ENCODE results near the gene APOC4. TPM values are rescaled to one million over a fixed set of nuclear protein-coding genes. Genes with fewer than 3 reads are reported as not detected.
A peak's percentile ranks its signal among the peaks of the same experiment; 100 is the strongest.

The APOC4 gene
- total and polyA plus RNA-seq, 5 experiments from 2014 or later, result not detected

DNA sequence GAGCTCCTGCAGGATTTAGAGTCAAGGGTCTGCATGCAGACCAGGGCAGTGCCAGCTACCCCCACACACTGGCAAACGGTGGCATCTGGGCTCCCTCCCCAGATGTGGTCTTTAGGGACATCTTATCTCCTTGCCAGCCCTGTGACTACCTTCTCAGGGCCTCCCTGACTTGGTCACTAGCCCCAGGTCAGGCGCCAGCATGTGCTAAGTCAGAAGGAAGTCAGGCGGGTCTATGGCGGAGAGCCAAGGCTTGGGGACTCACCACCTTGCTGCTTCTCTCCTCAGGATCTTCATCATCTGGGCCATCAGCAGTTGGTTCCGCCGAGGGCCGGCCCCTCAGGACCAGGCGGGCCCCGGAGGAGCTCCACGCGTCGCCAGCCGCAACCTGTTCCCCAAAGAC is 30.8 kb downstream of the APOC4 start:
- POLR2A ChIA-PET, result no interaction called here
- H3K27me3 Mint-ChIP-seq, result no peaks in the 10 kb centered on the region
- DNase-seq (no peak), ATAC-seq (no peak)
- no peak overlapping the region for H3K4me3 Mint-ChIP-seq
- H3K36me3 Mint-ChIP-seq, result peaks cover 0 to 81% (median 3%) of the 10 kb centered on the region in 3 donors
- no peaks in the 10 kb centered on the region for H3K9me3 Mint-ChIP-seq
- H3K27ac Mint-ChIP-seq, result no peak overlapping the region
- H3K4me1 Mint-ChIP-seq, result peaks cover 0 to 5% (median 1%) of the 10 kb centered on the region in 4 donors

DNA sequence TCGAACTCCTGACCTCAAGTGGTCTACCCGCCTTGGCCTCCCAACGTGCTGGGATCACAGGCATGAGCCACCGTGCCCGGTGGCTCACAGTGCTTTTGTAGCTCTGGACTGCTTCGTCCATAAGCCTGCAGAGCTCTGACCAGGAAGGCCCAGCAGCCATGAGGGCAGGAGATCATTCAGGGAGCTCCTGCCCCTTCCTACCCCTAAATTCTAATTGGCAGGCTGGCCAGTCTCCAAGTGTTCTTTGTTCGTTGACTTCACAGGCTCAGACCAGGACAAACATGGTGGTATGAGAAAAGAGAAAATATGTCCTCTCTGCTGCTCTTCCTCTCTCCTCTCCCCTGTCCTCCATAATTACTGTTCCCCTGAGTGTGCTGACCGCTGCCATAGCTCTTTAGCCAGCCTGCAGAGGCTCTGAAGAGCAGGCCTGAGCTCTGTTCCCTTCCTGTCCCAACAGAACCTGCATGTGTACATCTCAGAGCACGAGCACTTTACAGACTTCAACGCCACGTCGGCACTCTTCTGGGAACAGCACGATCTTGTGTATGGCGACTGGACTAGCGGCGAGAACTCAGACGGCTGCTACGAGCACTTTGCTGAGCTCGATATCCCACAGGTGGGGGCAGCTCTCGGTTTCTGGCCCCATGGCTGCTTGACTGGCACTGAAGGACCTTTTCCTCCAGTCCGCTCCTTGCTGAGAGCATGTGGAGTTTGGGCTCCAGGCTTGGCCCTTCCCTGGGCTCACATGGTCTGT is 32.1 kb downstream of the APOC4 start:
- Mint-ChIP-seq H3K27me3 (no peaks in the 10 kb centered on the region), H3K4me3 (no peak overlapping the region), H3K27ac (no peak overlapping the region), H3K36me3 (peaks cover 0 to 85% (median 2%) of the 10 kb centered on the region in 3 donors), H3K4me1 (peaks cover 0 to 5% (median under 1%) of the 10 kb centered on the region in 4 donors), H3K9me3 (no peaks in the 10 kb centered on the region)
- ATAC-seq, result no peak
- no peak for DNase-seq
- POLR2A ChIA-PET, result interaction anchor here (0.7 kb wide), 2 partner anchors 11 to 179 kb away, joined by 7 to 8 read pairs; no protein-coding TSS in a partner anchor

DNA sequence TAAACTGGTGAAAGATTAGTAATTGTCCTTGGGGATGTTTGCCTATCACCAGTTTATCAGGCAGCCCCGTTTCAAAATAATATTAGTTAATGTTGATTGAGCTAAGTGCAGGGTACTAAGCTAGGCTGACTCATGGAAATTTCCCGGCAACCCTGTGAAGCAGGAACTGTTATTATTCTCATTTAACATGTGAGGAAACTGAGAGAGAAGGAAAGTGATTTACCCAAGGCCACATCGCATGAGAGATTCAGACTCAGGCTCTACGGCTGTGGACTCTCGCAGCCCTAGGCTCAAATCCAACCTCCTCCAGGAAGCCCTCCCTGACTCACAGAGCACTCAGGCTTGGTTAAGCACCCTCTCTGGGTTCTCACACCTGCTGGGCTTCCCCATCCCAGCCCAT is 32.8 kb downstream of the APOC4 start:
- peaks cover 0 to 85% (median 2%) of the 10 kb centered on the region in 3 donors for H3K36me3 Mint-ChIP-seq
- H3K9me3 Mint-ChIP-seq, result no peaks in the 10 kb centered on the region
- H3K4me1 Mint-ChIP-seq, result peaks cover 0 to 5% (median 0%) of the 10 kb centered on the region in 4 donors
- DNase-seq (no peak), ATAC-seq (no peak)
- H3K27me3 Mint-ChIP-seq, result no peaks in the 10 kb centered on the region
- no peak overlapping the region for H3K4me3 Mint-ChIP-seq
- H3K27ac Mint-ChIP-seq, result no peak overlapping the region
- POLR2A ChIA-PET, result no interaction called here

DNA sequence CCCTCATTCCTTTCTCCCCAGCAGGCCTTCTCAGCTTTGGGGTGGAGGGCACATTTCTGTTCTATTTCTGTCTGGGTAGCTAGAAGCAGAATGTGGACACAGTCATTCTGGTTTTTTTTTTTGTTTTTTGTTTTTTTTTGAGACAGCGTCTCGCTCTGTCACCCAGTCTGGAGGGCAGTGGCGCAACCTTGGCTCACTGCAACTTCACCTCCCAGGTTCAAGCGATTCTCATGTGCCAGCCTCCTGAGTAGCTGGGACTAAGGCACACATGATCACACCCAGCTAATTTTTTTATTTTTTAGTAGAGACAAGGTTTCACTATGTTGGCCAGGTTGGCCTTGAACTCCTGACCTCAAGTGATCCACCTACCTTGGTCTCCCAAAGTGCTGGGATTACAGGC is 33.4 kb downstream of the APOC4 start:
- H3K27ac Mint-ChIP-seq, result no peak overlapping the region
- POLR2A ChIA-PET, result no interaction called here
- H3K27me3 Mint-ChIP-seq, result no peaks in the 10 kb centered on the region
- ATAC-seq (no peak), DNase-seq (no peak)
- H3K4me3 Mint-ChIP-seq, result no peak overlapping the region
- peaks cover 0 to 5% (median 0%) of the 10 kb centered on the region in 4 donors for H3K4me1 Mint-ChIP-seq
- no peaks in the 10 kb centered on the region for H3K9me3 Mint-ChIP-seq
- peaks cover 0 to 85% (median 2%) of the 10 kb centered on the region in 3 donors for H3K36me3 Mint-ChIP-seq

DNA sequence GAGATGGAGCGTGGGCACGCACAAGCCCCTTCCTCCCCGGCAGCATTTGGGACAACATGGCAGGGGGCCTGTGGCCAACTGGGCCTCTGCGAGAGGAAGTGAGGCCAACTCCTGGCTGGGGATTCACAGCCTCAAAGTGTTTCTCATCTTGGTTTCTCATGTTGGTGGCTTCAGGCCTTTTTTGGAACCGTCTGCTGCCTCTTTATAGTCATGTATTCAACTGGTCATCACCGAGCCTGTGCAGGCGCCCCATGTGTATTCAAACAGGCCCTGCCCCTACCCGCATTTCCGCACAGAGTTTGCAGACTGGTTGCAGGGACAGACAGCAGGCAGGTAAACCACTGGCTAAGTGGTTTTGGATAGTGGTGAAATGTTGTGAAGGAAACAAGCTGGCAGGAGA is 42.0 kb downstream of the APOC4 start:
- Mint-ChIP-seq H3K27me3 (no peaks in the 10 kb centered on the region), H3K9me3 (no peaks in the 10 kb centered on the region), H3K36me3 (peaks cover 0 to 68% (median 0%) of the 10 kb centered on the region in 3 donors), H3K27ac (peak overlapping the region in 3 of 10 donors; percentile 33 to 93 (median 34)), H3K4me3 (no peak overlapping the region), H3K4me1 (peaks cover 0 to 6% (median 0%) of the 10 kb centered on the region in 4 donors)
- POLR2A ChIA-PET, result no interaction called here
- ATAC-seq, result no peak
- no peak for DNase-seq

DNA sequence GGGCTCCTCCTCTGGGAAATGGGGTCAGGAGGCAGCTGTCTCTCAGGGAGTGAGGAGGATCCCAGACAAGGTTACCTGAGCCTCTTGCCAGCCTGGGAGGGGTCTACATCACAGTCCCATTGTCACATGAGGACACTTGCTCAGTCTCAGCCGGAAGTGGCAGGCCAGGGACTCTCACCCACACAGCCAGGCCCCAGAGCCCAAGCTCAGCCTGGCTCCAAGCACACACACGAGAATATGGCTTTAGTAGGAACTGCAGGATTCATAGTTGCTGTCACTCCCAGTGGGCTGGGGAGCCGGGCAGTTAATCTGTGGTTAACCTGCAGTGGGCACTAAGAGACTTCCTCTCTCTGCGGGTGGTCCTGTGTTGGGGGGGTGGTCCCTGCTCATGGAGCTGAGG is 43.4 kb downstream of the APOC4 start:
- H3K27me3 Mint-ChIP-seq, result no peaks in the 10 kb centered on the region
- no peak overlapping the region for H3K4me3 Mint-ChIP-seq
- ATAC-seq (no peak), DNase-seq (no peak)
- H3K36me3 Mint-ChIP-seq, result peaks cover 0 to 56% (median 0%) of the 10 kb centered on the region in 3 donors
- peaks cover 0 to 8% (median 0%) of the 10 kb centered on the region in 4 donors for H3K4me1 Mint-ChIP-seq
- H3K27ac Mint-ChIP-seq, result no peak overlapping the region
- POLR2A ChIA-PET, result no interaction called here
- no peaks in the 10 kb centered on the region for H3K9me3 Mint-ChIP-seq

DNA sequence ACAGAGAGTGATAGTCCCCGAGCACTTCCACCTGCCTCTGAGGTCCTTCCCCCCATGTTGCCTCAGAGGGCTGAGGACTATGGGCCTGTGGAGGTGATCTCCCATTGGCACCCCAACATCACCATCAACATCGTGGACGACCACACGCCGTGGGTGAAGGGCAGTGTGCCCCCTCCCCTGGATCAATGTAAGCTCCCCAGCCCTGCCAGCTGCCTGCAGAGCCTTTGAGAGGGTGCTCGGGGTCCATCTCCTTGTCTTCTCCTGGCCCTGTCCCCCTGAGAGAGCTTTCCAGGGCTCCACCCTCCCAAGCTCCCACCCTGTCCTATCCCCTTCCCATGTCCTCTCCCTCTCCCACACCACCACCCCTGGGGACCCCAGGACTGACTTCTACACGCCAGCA is 44.4 kb downstream of the APOC4 start:
- Mint-ChIP-seq H3K4me1 (peaks cover 0 to 8% (median 0%) of the 10 kb centered on the region in 4 donors), H3K36me3 (peaks cover 0 to 56% (median under 1%) of the 10 kb centered on the region in 3 donors), H3K4me3 (no peak overlapping the region), H3K9me3 (no peaks in the 10 kb centered on the region), H3K27ac (peak overlapping the region in 1 of 10 donors; percentile 81), H3K27me3 (no peaks in the 10 kb centered on the region)
- no peak for ATAC-seq
- POLR2A ChIA-PET, result no interaction called here
- DNase-seq, result no peak

DNA sequence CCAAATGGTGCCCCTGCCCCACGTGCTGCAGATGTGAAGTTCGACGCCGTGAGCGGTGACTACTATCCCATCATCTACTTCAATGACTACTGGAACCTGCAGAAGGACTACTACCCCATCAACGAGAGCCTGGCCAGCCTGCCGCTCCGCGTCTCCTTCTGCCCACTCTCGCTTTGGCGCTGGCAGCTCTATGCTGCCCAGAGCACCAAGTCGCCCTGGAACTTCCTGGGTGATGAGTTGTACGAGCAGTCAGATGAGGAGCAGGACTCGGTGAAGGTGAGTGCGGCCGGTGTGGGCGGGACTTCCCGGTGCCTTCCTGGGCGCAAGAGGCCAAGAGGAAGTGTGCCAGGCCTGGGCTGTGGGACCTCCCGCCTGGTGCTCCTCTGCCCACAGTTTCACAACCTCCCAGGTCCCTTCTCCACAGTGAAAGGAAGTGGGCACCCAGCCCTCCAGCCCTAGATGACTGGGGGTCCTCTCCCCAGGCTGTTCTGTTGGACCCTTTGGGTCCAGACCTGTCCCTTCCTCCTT is 45.2 kb downstream of the APOC4 start:
- peak overlapping the region in 1 of 10 donors; percentile 14 for H3K27ac Mint-ChIP-seq
- peaks cover 0 to 8% (median 0%) of the 10 kb centered on the region in 4 donors for H3K4me1 Mint-ChIP-seq
- peaks cover 0 to 60% (median 3%) of the 10 kb centered on the region in 3 donors for H3K36me3 Mint-ChIP-seq
- H3K27me3 Mint-ChIP-seq, result no peaks in the 10 kb centered on the region
- H3K4me3 Mint-ChIP-seq, result no peak overlapping the region
- DNase-seq (no peak), ATAC-seq (no peak)
- POLR2A ChIA-PET, result no interaction called here
- no peaks in the 10 kb centered on the region for H3K9me3 Mint-ChIP-seq

DNA sequence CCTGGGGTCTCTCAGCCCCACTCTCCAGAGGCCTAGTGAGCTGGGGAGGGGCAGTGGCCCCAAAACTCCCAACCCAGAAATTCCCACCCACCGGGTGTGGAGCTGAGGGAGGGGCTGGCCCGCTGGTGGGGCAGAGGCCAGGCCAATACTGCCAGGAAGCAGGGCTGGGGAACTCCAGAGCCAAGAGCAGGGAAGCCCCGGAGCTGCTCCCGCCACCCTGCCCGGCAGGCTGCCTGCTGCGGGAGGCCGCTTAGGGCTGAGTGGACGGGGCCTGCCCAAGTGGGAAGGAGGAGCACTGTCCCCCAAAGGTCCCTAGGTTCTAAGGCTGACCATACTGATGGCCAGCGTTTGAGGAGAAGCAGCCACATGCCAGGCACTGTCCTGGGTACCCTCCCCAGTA is 46.2 kb downstream of the APOC4 start:
- DNase-seq, result no peak
- ATAC-seq, result no peak
- H3K27me3 Mint-ChIP-seq, result no peaks in the 10 kb centered on the region
- no peaks in the 10 kb centered on the region for H3K9me3 Mint-ChIP-seq
- peaks cover 0 to 54% (median 3%) of the 10 kb centered on the region in 3 donors for H3K36me3 Mint-ChIP-seq
- POLR2A ChIA-PET, result interaction anchor here (0.6 to 1.8 kb wide), 2 partner anchors 9 to 12 kb away, joined by 4 read pairs; no protein-coding TSS in a partner anchor
- no peak overlapping the region for H3K4me3 Mint-ChIP-seq
- H3K4me1 Mint-ChIP-seq, result peaks cover 0 to 8% (median 0%) of the 10 kb centered on the region in 4 donors
- H3K27ac Mint-ChIP-seq, result no peak overlapping the region

DNA sequence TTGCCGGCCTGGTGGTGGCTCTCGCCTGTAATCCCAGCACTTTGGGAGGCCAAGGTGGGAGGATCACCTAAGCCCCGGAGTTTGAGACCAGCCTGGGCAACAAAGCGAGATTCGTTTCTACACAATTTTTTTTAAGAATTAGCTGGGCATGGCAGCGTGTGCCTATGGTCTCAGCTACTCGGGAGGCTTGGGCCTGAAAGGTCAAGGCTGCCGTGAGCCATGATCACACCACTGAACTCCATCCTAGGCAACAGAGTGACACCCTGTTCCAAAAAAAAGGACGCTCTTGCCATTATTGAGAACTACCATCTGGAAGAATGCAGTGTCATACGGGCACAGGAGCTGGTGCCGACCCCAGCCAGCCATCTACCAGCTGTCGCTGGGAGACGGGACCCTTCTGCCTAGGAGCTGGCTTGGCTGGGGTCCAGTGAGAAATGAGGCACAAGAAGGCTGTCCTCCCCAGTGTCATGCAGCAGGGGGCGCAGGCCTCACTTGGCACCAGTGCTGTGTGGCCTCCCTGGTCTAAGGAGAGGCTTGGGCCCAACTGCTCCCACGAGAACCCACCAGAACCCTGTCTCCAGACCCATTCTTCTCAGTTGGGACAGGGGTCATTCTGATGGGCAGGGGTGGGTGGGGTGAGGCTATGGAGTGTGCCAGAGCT is 47.0 kb downstream of the APOC4 start:
- Mint-ChIP-seq H3K9me3 (no peaks in the 10 kb centered on the region), H3K27ac (peak overlapping the region in 5 of 10 donors; percentile 3 to 75 (median 42)), H3K4me3 (no peak overlapping the region), H3K36me3 (peaks cover 0 to 54% (median 3%) of the 10 kb centered on the region in 3 donors), H3K4me1 (peaks cover 0 to 8% (median 0%) of the 10 kb centered on the region in 4 donors), H3K27me3 (no peaks in the 10 kb centered on the region)
- POLR2A ChIA-PET, result interaction anchor here (1.8 kb wide), 1 partner anchor 11 kb away, joined by 4 read pairs; no protein-coding TSS in a partner anchor
- ATAC-seq (peak; percentile 82 to 83), DNase-seq (peak; percentile 42 to 74 (median 52))

DNA sequence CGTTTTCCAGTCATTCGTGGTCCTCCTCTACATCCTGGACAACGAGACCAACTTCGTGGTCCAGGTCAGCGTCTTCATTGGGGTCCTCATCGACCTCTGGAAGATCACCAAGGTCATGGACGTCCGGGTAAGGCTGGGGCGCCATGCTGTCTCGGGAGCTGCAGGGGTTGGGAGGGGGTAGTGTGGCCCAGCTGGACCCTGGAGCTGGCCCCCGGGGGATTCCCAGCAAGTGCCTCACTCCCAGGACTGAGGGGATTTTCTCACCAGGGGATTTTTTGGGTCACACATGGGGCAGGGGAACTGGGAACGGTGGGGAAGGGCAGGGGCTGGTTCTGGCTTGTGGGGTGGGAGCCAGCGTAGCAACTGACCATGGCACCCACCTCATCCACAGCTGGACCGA is 48.4 kb downstream of the APOC4 start:
- no peak for ATAC-seq
- H3K27ac Mint-ChIP-seq, result peak overlapping the region in 1 of 10 donors; percentile 49
- H3K36me3 Mint-ChIP-seq, result peaks cover 0 to 46% (median 3%) of the 10 kb centered on the region in 3 donors
- POLR2A ChIA-PET, result no interaction called here
- H3K4me3 Mint-ChIP-seq, result peak overlapping the region in 1 of 10 donors; percentile 52
- no peak for DNase-seq
- H3K27me3 Mint-ChIP-seq, result no peaks in the 10 kb centered on the region
- peaks cover 0 to 2% (median 1%) of the 10 kb centered on the region in 4 donors for H3K4me1 Mint-ChIP-seq
- H3K9me3 Mint-ChIP-seq, result no peaks in the 10 kb centered on the region

DNA sequence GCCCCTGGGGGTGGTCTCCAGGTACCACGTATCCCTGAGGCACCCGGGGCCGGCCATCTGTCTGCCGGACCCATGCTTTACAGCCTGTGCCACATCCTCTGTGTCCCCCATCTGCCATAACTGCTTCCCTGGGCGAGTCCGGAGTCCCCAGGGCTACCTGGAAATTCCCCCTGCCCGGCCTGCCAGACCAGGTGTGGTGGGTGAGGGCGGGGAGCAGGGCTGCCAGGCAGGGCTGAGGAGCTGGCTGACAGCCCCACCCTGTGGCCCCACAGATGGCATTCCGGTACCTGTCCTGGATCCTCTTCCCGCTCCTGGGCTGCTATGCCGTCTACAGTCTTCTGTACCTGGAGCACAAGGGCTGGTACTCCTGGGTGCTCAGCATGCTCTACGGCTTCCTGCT is 48.9 kb downstream of the APOC4 start:
- Mint-ChIP-seq H3K4me1 (peaks cover 0 to 2% (median 1%) of the 10 kb centered on the region in 4 donors), H3K9me3 (no peaks in the 10 kb centered on the region), H3K4me3 (no peak overlapping the region), H3K27ac (no peak overlapping the region), H3K27me3 (no peaks in the 10 kb centered on the region), H3K36me3 (peaks cover 0 to 42% (median 3%) of the 10 kb centered on the region in 3 donors)
- POLR2A ChIA-PET, result interaction anchor here (1.1 kb wide), 1 partner anchor 12 kb away, joined by 3 read pairs; no protein-coding TSS in a partner anchor
- DNase-seq (no peak), ATAC-seq (no peak)
